T47D (cell line): Measurements from ENCODE around the gene PCYT1A.
"Not testable (repeated sequence)": the region's sequence is repeated elsewhere in the genome, so short reads cannot be mapped to it uniquely, and the experiment has no call there.

Experiments
- DNase-seq, 2 experiments: peaks; one replicate each; pipeline versions ENCODE4 v3.0.0 to v3.0.0-alpha.2; 2011 to 2012; ENCODE audit warnings: low read depth in 1 of 2, low spot score in 1 of 2
- JUND ChIP-seq: IDR thresholded peaks from 2 replicates; pipeline ENCODE4 v1.6.1; 2012; ENCODE audit warnings: low read depth
- in situ Hi-C: cut with HindIII; loops from 2 replicates; pipeline ENCODE4 v1.10.0; 2016; ENCODE audit warnings: low sequenced_read_pairs, low pct_unique_long_range_greater_than_20kb

Gene PCYT1A

GRCh38 chr3:196287440-196288140 lies at the start of gene PCYT1A:
PCYT1A (minus strand) TSS chr3:196287726; CDS start chr3:196270531, 17,195 bp downstream.
- in situ Hi-C loops: no loop called here
- peak; percentile 99 for DNase-seq
- TF ChIP-seq JUND: no peak; the same call in 1 of the 2 replicates

- DNase-seq: no peak
- TF ChIP-seq JUND: no peak
- in situ Hi-C loops: no loop called here
Observed at GRCh38 chr3:196336319-196337145, 49.0 kb upstream of the PCYT1A start.

DNA sequence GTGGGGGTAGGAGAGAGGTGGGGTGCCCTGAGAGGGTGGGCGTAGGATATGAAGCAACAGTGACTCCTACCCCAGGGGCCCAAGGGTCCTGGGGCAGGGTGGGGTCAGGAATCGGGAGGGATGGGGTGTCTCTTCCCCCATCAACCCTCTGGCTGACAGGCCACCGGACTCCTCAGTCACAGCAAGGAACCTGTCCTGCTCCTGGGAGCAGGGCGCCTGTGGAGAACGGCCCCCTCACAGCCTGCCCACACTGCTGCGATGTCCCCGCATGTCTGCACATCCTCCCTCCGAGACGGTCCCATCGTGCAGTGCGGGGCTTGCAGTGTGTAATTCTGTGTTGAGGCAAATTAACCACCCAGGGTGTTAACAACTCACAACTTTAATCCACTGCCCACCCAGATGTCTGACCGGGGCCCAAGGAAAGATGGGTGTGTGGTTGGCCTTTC lies 48.0 kb upstream of the PCYT1A start:
- no peak for TF ChIP-seq JUND
- no peak for DNase-seq
- in situ Hi-C loops: no loop called here

DNA sequence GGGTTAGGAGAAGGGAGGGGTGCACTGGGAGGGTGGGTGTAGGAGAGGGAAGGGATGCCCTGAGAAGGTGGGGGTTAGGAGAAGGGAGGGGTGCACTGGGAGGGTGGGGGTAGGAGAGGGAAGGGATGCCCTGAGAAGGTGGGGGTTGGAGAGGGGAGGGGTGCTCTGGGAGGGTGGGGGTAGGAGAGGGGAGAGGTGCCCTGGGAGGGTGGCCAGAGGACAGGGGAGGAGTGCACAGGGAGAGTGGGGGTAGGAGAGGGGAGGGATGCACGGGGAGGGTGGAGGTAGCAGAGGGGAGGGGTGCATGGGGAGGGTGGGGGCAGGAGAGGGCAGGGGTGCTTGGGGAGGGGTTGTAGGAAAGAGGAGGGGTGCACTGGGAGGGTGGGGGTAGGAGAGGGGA lies 47.5 kb upstream of the PCYT1A start:
- in situ Hi-C loops: no loop called here
- no peak for TF ChIP-seq JUND
- DNase-seq: no peak

DNA sequence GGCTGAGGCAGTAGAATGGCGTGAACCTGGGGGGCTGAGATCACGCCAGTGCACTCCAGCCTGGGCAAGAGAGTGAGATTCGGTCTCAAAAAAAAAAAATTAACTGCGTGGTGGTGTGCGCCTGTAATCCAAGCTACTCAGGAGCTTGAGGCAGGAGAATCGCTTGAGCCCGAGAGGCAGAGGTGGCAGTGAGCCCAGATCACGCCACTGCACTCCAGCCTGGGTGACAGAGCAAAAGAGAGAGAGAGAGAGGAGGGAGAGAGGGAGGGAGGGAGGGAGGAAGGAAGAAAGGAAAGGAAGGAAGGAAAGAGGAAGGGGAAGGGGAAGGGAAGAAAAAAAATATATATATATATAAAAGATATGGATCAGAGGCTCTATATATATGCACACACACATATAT lies 44.6 kb upstream of the PCYT1A start:
- in situ Hi-C loops: no loop called here
- TF ChIP-seq JUND: no peak
- DNase-seq: no peak

GRCh38 chr3:196327405-196327804 lies 39.9 kb upstream of the PCYT1A start:
- in situ Hi-C loops: no loop called here
- DNase-seq: no peak
- no peak for TF ChIP-seq JUND

DNA sequence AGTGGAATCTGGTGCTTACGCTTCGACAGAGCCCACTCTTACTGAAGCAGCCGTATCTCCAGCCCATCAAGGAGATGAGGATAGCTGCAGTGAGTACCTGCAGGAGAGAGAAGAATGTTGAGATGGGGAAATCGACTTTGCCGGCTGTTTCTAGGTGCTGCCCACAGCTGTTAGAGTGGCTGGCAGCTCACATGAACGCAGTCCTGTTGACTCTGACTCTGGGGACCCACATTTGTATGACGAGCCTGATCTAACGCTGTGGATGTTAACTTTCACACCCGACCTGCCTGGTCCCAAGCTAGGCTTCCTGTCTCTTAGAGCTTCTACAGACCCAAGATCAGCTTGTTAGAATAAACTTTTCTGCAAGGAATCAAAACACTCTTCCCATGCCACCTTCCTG lies 39.4 kb upstream of the PCYT1A start:
- in situ Hi-C loops: no loop called here
- TF ChIP-seq JUND: no peak
- DNase-seq: no peak

GRCh38 chr3:196323691-196324090 lies 36.2 kb upstream of the PCYT1A start:
- in situ Hi-C loops: no loop called here
- no peak for TF ChIP-seq JUND
- no peak for DNase-seq

DNA sequence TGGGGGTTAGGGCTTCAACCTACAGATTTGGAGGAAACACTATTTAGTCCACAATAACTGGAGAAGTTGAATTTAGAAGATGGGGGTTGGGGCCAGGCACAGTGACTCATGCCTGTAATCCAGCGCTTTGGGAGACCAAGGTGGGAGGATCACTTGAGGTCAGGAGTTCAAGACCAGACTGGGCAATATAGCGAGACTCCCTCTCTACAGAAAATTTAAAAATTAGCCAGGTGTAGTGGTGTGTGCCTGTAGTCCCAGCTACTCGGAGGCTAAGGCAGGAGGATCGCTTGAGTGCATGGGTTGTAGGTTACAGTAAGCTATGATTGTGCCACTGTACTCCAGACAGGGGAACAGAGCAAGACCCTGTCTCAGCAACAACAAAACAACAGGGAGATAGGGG lies 35.5 kb upstream of the PCYT1A start:
- no peak for DNase-seq
- in situ Hi-C loops: no loop called here
- TF ChIP-seq JUND: no peak

DNA sequence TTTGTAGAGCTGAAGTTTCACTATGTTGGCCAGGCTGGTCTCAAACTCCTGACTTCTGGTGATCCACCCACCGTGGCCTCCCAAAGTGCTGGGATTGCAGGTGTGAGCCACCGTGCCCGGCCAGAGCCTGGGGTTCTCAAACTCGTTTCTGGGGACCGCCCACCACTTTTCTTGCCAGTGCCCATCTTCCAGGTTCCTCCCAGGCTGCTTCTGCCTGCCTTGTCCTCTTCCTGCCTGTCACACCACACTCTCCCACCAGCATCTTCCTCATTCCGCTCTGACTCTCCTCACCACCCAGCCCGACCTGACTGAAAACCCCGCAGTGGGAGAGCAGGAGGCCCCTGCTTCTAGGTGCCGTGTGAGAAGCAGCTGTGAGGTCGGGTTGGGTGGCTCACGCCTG lies 33.6 kb upstream of the PCYT1A start:
- in situ Hi-C loops: no loop called here

DNA sequence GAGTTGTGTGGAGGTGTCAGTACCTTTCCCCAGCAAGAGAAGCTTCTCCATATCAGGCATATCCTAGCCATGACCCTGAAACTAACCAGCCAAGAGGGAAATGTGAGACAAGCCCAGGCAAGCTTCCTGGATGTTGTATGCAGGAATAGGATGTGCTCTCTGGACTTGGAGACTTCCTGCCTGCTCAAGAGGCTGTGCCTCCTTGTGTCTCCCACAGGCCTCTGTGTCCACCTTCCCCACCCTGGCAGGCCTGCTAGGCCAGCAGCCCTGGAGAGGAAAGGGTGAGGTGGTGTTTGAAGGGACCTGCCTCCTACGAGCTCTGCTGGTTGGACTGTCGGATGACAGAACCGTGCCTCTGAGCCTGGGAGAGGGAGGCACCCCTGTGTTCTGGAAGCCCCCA lies 32.6 kb upstream of the PCYT1A start:
- in situ Hi-C loops: no loop called here
- no peak for TF ChIP-seq JUND
- no peak for DNase-seq

More for the DNA sequence above, 33.6 kb upstream of the PCYT1A start:
- TF ChIP-seq JUND: no peak
- no peak for DNase-seq

DNA sequence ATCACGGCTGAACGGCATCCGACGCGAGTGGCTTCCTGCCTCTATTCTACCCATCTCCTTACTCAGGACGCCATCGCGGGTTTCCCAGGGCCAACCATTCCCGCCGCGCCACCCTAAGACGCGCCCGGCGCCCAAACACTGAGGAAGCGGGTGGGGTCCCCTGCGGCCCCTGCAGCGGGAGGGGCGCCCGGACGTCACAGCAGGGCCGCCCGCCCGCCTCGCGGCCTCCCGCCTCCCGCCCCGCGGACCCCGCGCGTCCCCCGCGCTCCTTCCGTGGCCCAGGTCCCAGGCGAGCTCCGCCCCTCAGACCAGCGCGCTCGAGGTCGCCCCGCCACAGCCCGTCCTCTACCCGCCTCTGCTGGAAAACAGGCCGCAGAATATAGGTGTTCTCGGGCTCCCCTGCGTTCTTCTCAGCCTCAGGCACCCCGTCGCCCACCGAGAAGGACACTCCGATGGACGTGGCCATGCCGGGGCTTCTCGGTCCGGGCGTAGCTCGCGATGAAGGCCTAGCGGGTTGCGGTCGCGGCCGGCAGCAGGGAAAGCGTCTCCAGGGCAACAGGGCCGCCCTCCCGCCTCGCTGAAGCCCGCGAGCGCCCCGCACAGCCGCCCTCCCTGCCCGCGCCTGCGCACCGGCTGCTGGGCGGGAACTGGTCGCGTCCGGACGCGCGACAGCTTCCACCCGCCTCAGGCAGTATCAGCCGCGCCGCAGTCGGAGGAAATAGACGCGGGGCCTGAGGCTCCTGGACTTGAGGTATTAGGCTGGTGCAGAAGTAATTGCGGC lies 30.4 kb upstream of the PCYT1A start, which contains the start of gene DYNLT2B:
DYNLT2B (minus strand) TSS at position 554 of the 781 bp plus-strand sequence; CDS start at position 466, 88 bp downstream.
- TF ChIP-seq JUND: no peak
- peak; percentile 99 to 100 for DNase-seq
- in situ Hi-C loops: no loop called here

DNA sequence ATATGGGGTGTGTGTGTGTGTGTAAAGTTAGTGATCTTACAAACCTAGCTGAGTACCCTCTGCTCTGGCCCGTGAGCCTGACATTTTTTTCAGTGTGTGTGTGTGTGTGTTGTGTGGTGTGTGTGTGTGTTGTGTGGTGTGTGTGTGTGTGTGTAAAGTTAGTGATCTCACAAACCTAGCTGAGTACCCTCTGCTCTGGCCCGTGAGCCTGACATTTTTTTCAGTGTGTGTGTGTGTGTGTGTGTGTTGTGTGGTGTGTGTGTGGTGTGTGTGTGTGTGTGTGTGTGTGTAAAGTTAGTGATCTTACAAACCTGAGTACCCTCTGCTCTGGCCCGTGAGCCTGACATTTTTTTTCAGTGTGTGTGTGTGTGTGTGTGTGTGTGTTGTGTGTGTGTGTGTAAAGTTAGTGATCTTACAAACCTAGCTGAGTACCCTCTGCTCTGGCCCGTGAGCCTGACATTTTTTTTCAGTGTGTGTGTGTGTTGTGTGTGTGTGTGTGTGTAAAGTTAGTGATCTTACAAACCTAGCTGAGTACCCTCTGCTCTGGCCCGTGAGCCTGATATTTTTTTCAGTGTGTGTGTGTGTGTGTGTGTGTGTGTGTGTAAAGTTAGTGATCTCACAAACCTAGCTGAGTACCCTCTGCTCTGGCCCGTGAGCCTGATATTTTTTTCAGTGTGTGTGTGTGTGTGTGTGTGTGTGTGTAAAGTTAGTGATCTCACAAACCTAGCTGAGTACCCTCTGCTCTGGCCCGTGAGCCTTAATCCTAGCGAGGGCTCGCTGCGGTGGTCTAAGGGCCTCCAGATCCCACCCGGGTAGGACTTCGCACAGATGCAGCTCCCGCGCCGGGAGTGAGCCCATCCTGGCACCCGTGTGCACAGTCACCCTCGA lies 29.5 kb upstream of the PCYT1A start:
- in situ Hi-C loops, DNase-seq: not testable (repeated sequence)
